GM12801 (cell line): ENCODE results near the gene CRTC2.

Experiments used
- TF ChIP-seq, protein P1 (sequence below): IDR thresholded peaks from one replicate; pipeline ENCODE4 v1.5.1; 2011; ENCODE audit warnings: control low read depth; ENCODE audit not compliant: insufficient read length; ENCODE audit errors: extremely low read depth

The CRTC2 gene

GRCh38 chr1:153990468-153991150 is 32.2 kb upstream of the CRTC2 start, which contains the start of gene RPS27:
RPS27 (plus strand) TSS chr1:153990762; CDS start chr1:153990797, 35 bp downstream.
- TF ChIP-seq, protein P1, sequence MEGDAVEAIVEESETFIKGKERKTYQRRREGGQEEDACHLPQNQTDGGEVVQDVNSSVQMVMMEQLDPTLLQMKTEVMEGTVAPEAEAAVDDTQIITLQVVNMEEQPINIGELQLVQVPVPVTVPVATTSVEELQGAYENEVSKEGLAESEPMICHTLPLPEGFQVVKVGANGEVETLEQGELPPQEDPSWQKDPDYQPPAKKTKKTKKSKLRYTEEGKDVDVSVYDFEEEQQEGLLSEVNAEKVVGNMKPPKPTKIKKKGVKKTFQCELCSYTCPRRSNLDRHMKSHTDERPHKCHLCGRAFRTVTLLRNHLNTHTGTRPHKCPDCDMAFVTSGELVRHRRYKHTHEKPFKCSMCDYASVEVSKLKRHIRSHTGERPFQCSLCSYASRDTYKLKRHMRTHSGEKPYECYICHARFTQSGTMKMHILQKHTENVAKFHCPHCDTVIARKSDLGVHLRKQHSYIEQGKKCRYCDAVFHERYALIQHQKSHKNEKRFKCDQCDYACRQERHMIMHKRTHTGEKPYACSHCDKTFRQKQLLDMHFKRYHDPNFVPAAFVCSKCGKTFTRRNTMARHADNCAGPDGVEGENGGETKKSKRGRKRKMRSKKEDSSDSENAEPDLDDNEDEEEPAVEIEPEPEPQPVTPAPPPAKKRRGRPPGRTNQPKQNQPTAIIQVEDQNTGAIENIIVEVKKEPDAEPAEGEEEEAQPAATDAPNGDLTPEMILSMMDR: no peak

DNA sequence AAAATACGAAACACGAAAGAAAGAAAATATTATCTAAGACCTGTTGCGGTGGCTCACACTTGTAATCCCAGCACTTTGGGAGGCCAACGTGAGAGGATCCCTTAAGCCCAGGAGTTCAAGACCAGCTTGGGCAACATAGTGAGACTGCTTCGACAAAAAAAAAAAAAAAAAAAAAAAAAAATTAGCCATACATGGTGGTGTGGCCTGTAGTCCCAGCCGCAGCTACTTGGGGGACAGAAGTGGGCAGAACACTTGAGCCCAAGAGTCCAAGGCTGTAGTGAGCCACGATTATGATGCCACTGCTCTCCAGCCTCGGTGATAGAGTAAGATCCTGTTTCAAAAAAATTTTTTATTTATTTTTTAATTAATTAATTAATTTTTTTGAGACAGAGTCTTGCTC is 29.2 kb upstream of the CRTC2 start:
- TF ChIP-seq, protein P1: no peak

DNA sequence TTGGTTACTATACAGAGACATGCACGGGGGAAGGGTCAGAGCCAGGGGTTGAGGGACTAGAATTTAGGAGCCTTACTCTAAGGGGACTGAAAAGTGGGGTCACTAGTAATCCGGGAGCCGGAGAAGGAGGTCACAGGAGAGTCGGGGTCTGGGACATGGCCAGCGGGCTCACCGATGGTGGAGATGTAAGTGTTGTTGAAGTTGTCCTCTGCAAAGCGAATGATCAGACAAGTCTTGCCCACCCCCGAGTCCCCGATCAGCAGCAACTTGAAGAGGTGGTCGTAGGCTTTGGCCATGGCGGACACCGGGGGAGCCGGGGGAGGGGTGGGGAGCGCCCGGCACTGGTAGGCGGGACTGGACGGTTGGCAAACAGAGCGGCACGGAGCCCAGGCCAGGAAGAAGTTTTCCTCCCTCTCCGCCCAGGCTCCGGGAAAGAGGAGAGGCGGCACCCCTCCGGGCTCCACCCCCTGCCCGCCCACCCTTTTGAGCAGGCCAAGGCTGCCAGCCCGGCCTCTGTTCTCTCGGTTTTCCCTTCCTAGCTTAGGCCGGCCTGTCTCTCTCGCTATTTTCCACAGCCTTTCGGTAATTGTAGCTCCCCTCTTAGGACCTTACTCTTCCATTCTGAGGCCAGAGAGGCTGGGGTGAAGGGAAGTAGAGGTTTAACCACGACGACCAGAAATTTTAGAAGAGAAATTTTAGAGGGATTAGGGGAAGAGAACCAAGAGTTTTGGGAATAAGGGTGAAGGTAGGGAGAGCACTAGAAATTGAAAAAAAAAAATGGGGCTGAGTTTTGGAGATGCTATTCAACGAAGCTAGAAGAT is 27.7 kb upstream of the CRTC2 start, which contains the start of gene RAB13:
RAB13 (minus strand) TSS at position 399 of the 821 bp plus-strand sequence; CDS start at position 296, 103 bp downstream.
- TF ChIP-seq, protein P1: no peak

DNA sequence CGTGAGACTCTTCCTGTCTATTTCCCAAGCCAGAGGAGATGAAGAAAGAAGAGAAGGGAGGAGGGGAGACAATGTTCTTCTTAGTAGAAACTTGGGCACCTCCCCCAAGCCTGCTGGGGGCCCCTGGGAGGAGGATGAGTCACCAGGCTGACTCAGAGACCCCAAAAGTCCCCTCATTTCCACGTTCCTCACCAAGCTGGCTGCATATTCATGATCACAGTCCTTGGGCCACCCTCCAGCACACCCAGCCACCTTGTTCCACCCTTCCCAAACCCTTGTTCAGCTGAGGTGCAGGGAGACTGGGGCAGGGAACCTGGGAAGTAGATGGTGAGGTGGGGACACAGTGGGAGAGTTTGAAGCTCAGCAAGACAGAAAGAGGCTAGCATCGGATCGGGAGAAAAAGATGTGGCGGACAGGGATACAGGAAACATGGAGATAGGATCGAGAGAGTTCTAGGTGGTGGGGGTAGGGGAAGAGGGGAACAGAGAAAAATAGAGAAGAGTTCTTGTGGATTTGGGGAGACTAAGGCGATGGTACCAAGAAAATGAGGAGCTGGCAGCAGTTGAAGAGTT is 27.0 kb upstream of the CRTC2 start:
- TF ChIP-seq, protein P1: no peak

DNA sequence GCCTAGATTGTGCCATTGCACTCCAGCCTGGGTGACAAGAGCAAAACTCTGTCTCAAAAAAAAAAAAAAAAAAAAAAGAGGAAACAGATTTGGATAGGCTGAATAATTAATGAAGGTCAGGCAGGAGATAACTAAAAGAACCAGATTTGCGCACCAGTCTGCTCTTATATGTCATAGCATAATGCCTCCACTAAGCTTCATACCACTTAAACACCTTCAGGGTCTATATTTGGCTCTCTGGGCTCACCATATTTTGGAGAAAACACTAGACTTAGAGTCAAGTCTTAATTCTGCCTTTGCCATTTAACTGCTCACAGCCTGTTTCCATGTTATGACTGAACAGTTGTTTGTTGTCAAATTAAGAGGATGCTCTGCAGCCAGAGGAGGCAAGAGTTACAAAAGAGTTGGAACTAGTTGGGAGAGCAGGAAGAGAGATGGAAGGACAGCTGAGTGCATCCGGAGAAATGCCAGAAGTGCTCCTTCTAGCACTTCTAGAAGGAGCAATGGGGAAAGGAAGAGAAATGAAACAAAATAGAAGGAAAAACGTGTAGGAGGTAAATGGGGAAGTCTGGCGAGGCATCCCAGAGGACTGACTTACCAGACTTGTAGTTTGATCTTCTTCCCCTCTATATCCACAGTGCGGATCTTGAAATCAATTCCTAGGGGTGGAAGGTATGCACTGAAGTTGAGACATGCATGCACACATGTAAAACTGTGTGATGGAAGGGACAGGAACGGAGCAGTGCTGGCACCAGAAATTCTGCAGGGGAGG is 25.9 kb upstream of the CRTC2 start:
- TF ChIP-seq, protein P1: no peak

- TF ChIP-seq, protein P1: no peak
Observed at GRCh38 chr1:153978274-153978909, 20.0 kb upstream of the CRTC2 start.
